CD4-positive, alpha-beta T cell (primary cell): ENCODE results near the gene ITPKB. TPM values are rescaled to one million over a fixed set of nuclear protein-coding genes. Genes with fewer than 3 reads are reported as not detected.
A peak's percentile ranks its signal among the peaks of the same experiment; 100 is the strongest.

Experiments used
- ATAC-seq: fragments of 200-7000 bp; cut with Tn5 transposase; one replicate; pipeline ENCODE4 v1.10.0; 2022; ENCODE audit warnings: mild to moderate bottlenecking; ENCODE audit not compliant: poor library complexity
- CTCF ChIA-PET: fragments of 350-600 bp; sonication (Branson Sonifier 250); formaldehyde crosslinking; loops from one replicate; lab custom pipeline; 2021; ENCODE audit warnings: antibody characterized with exemption, inconsistent platforms; lab: Charles Lee
- POLR2A ChIA-PET: fragments of 350-600 bp; sonication (Branson Sonifier 250); formaldehyde crosslinking; loops from one replicate; lab custom pipeline; 2021; ENCODE audit warnings: antibody characterized with exemption, inconsistent platforms; lab: Charles Lee
- DNase-seq, 14 experiments: peaks; one replicate each; pipeline ENCODE4 v3.0.0-alpha.2; 2013 to 2020; ENCODE audit warnings: mixed read lengths in 2 of 14
- H3K27ac ChIP-seq, 2 donors: one replicate each; pipeline versions ENCODE4 v1.5.1 to v1.7.0; 2013; ENCODE audit warnings: low read length in 2 of 2, low read depth in 1 of 2, mild to moderate bottlenecking in 1 of 2
- H3K27me3 ChIP-seq, 2 experiments: 1 replicate in 1 of 2; 2 replicates in 1 of 2; pipeline versions ENCODE4 v1.6.1 to v1.7.0; 2013; ENCODE audit warnings: low read length in 2 of 2, control low read depth in 1 of 2, mild to moderate bottlenecking in 1 of 2, moderate library complexity in 1 of 2; ENCODE audit not compliant: insufficient read depth in 2 of 2, control insufficient read depth in 1 of 2
- H3K36me3 ChIP-seq: one replicate; pipeline ENCODE4 v1.6.1; 2013; ENCODE audit warnings: low read length, control low read depth; ENCODE audit not compliant: insufficient read depth
- H3K4me1 ChIP-seq: one replicate; pipeline ENCODE4 v1.6.1; 2013; ENCODE audit warnings: low read length, control low read depth; ENCODE audit not compliant: insufficient read depth
- H3K4me3 ChIP-seq: one replicate; pipeline ENCODE4 v1.5.1; 2013; ENCODE audit warnings: mild to moderate bottlenecking, low read length, moderate library complexity
- H3K9me3 ChIP-seq, 2 experiments: 1 replicate in 1 of 2; 2 replicates in 1 of 2; pipeline versions ENCODE4 v1.6.1 to v1.7.0; 2013; ENCODE audit warnings: low read length in 2 of 2, mild to moderate bottlenecking in 2 of 2, control low read depth in 1 of 2, moderate library complexity in 1 of 2; ENCODE audit not compliant: control insufficient read depth in 1 of 2, insufficient read depth in 1 of 2
- H3K27ac Mint-ChIP-seq: one replicate; pipeline ENCODE4 v1.8.0; 2020; ENCODE audit warnings: mixed read lengths
- H3K27me3 Mint-ChIP-seq: one replicate; pipeline ENCODE4 v1.8.0; 2021; ENCODE audit warnings: mixed read lengths
- H3K36me3 Mint-ChIP-seq: one replicate; pipeline ENCODE4 v1.8.0; 2021; ENCODE audit warnings: low read depth, mixed read lengths
- H3K4me1 Mint-ChIP-seq: one replicate; pipeline ENCODE4 v1.8.0; 2021; ENCODE audit warnings: low read depth, mixed read lengths
- H3K4me3 Mint-ChIP-seq: one replicate; pipeline ENCODE4 v1.8.0; 2020; ENCODE audit warnings: mild to moderate bottlenecking, mixed read lengths
- H3K9me3 Mint-ChIP-seq: one replicate; pipeline ENCODE4 v1.8.0; 2020; ENCODE audit warnings: mixed read lengths
- intact Hi-C, 2 experiments: fragments of 100-400 bp; cut with DNase I in 1 of 2; cut with micrococcal nuclease in 1 of 2; formaldehyde crosslinking; loops; one replicate each; pipeline versions ENCODE4 v1.15.1 to v1.9.0; 2023 to 2025; cut with DNase I, micrococcal nuclease
- total RNA-seq, 174 experiments: library from RNA in 2 of 174; stranded (reverse) in 2 of 174; gene quantifications; one replicate each; pipeline ENCODE4 v1.2.3 and lab custom pipeline; 2021 to 2026
- TF ChIP-seq, protein P1 (sequence below): fragments of 200-600 bp; IDR thresholded peaks from one replicate; pipeline ENCODE4 v1.8.0; 2022; ENCODE audit warnings: antibody characterized with exemption, mild to moderate bottlenecking

Gene ITPKB
- total RNA-seq, 2 experiments from 2014 or later: 565 to 583 TPM

DNA sequence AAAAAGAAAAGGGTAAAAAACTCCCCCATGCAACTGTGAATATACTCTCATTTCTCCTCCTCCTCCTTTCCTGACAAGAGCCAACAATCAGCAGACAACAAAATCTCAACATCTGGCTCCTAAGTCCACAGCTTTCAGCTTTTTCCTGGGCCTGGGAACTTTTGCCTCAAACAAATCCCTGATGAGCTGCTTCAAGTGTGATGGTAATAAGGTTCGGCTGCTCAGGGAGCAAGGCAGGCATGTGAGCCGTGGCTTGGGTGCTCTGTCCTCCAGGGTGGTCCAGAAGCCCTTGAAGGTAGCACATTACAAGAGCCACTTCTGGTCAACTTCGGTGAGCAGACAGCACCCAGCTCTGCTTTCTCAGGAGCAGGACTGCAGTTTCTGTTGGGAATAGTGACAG is 46.3 kb downstream of the ITPKB start:
- Histone ChIP-seq H3K27me3 (no peaks in the 10 kb centered on the region), H3K36me3 (peaks cover 56% of the 10 kb centered on the region), H3K27ac (peak overlapping the region; percentile 26 to 43), H3K9me3 (no peaks in the 10 kb centered on the region), H3K4me1 (peaks cover 87% of the 10 kb centered on the region), H3K4me3 (no peak overlapping the region)
- DNase-seq (peak in 1 of 14 experiments; percentile 15), ATAC-seq (no peak)
- Mint-ChIP-seq H3K4me3 (peak overlapping the region; percentile 49), H3K4me1 (peaks cover 97% of the 10 kb centered on the region), H3K27me3 (no peaks in the 10 kb centered on the region), H3K9me3 (no peaks in the 10 kb centered on the region), H3K36me3 (peaks cover 96% of the 10 kb centered on the region), H3K27ac (peak overlapping the region; percentile 98)
- TF ChIP-seq, protein P1, sequence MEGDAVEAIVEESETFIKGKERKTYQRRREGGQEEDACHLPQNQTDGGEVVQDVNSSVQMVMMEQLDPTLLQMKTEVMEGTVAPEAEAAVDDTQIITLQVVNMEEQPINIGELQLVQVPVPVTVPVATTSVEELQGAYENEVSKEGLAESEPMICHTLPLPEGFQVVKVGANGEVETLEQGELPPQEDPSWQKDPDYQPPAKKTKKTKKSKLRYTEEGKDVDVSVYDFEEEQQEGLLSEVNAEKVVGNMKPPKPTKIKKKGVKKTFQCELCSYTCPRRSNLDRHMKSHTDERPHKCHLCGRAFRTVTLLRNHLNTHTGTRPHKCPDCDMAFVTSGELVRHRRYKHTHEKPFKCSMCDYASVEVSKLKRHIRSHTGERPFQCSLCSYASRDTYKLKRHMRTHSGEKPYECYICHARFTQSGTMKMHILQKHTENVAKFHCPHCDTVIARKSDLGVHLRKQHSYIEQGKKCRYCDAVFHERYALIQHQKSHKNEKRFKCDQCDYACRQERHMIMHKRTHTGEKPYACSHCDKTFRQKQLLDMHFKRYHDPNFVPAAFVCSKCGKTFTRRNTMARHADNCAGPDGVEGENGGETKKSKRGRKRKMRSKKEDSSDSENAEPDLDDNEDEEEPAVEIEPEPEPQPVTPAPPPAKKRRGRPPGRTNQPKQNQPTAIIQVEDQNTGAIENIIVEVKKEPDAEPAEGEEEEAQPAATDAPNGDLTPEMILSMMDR: no peak
- ChIA-PET CTCF (interaction anchor here (1.6 to 2.0 kb wide), 2 partner anchors 11 to 66 kb away, joined by 5 to 6 read pairs; no protein-coding TSS in a partner anchor), POLR2A (interaction anchor here (0.6 to 3.3 kb wide), 11 partner anchors 10 to 1475 kb away, joined by 3 to 11 read pairs (median 4); no protein-coding TSS in a partner anchor)
- intact Hi-C loops: loop anchor here in 1 of 2 experiments (5.0 kb wide), 2 partner anchors 39 to 134 kb away; no protein-coding TSS in a partner anchor

- H3K9me3 Mint-ChIP-seq: no peaks in the 10 kb centered on the region
- no peaks in the 10 kb centered on the region for H3K27me3 Mint-ChIP-seq
- POLR2A ChIA-PET: interaction anchor here (0.8 to 3.3 kb wide), 13 partner anchors 13 to 57 kb away, joined by 3 to 11 read pairs (median 4); partner anchors contain the start of gene ITPKB
- peaks cover 97% of the 10 kb centered on the region for H3K4me1 Mint-ChIP-seq
- DNase-seq: peak in 1 of 14 experiments; percentile 11
- no peak for ATAC-seq
- peak overlapping the region; percentile 67 for H3K4me3 Mint-ChIP-seq
- peaks cover 54% of the 10 kb centered on the region for H3K36me3 ChIP-seq
- intact Hi-C loops: loop anchor here in 1 of 2 experiments (5.0 kb wide), 2 partner anchors 40 to 135 kb away; no protein-coding TSS in a partner anchor
- no peaks in the 10 kb centered on the region for H3K27me3 ChIP-seq
- peak overlapping the region; percentile 70 to 78 for H3K27ac ChIP-seq
- H3K27ac Mint-ChIP-seq: peak overlapping the region; percentile 98
- H3K4me3 ChIP-seq: no peak overlapping the region
- no peaks in the 10 kb centered on the region for H3K9me3 ChIP-seq
- TF ChIP-seq, protein P1: no peak
- H3K36me3 Mint-ChIP-seq: peaks cover 96% of the 10 kb centered on the region
- CTCF ChIA-PET: interaction anchor here (0.6 to 1.6 kb wide), 3 partner anchors 12 to 294 kb away, joined by 3 to 5 read pairs (median 3); no protein-coding TSS in a partner anchor
- peaks cover 87% of the 10 kb centered on the region for H3K4me1 ChIP-seq
Observed at GRCh38 chr1:226692051-226692792, 46.9 kb downstream of the ITPKB start.

DNA sequence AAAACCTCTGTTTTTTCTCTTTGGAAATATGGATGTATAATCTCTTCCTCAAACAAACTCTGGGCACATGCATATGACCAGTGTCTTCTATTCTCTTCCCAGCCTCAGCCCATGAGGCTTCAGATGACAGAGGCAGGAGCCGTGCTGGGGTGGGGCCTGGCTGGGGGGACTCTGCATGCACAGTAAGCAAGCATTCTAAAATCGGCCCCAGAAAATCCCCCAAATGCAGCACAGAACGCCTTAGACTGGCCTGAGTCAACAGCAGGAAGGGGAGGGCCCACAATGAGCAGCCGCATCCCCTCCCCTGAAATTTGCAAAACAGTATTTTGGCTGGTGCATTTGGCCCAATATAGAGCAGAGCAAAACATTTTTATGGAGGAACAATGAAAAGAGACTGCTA is 47.8 kb downstream of the ITPKB start:
- Histone ChIP-seq H3K27ac (peak overlapping the region; percentile 70 to 78), H3K9me3 (no peaks in the 10 kb centered on the region), H3K4me1 (peaks cover 87% of the 10 kb centered on the region), H3K27me3 (no peaks in the 10 kb centered on the region), H3K36me3 (peaks cover 55% of the 10 kb centered on the region), H3K4me3 (no peak overlapping the region)
- H3K27me3 Mint-ChIP-seq: no peaks in the 10 kb centered on the region
- H3K4me3 Mint-ChIP-seq: peak overlapping the region; percentile 67
- intact Hi-C loops: loop anchor here in 1 of 2 experiments (2.0 to 5.0 kb wide), 3 partner anchors 28 to 136 kb away; no protein-coding TSS in a partner anchor
- H3K4me1 Mint-ChIP-seq: peaks cover 97% of the 10 kb centered on the region
- H3K27ac Mint-ChIP-seq: peak overlapping the region; percentile 98
- H3K36me3 Mint-ChIP-seq: peaks cover 96% of the 10 kb centered on the region
- ChIA-PET POLR2A (interaction anchor here (1.1 to 2.0 kb wide), 4 partner anchors 14 to 48 kb away, joined by 3 to 11 read pairs (median 5); partner anchors contain the start of gene ITPKB), CTCF (no interaction called here)
- no peaks in the 10 kb centered on the region for H3K9me3 Mint-ChIP-seq
- TF ChIP-seq, protein P1: no peak
- ATAC-seq (peak; percentile 50), DNase-seq (peak in 13 of 14 experiments; percentile 34 to 85 (median 61))
